Measurements from ENCODE around the gene SCRN2. TPM values are rescaled to one million over a fixed set of nuclear protein-coding genes. Genes with fewer than 3 reads are reported as not detected.

SCRN2 gene
- total and polyA plus RNA-seq, 2 donors (not counting 3 experiments of a cell fraction or from before 2014, with no cell fraction given): 31.7 to 48.9 TPM

DNA sequence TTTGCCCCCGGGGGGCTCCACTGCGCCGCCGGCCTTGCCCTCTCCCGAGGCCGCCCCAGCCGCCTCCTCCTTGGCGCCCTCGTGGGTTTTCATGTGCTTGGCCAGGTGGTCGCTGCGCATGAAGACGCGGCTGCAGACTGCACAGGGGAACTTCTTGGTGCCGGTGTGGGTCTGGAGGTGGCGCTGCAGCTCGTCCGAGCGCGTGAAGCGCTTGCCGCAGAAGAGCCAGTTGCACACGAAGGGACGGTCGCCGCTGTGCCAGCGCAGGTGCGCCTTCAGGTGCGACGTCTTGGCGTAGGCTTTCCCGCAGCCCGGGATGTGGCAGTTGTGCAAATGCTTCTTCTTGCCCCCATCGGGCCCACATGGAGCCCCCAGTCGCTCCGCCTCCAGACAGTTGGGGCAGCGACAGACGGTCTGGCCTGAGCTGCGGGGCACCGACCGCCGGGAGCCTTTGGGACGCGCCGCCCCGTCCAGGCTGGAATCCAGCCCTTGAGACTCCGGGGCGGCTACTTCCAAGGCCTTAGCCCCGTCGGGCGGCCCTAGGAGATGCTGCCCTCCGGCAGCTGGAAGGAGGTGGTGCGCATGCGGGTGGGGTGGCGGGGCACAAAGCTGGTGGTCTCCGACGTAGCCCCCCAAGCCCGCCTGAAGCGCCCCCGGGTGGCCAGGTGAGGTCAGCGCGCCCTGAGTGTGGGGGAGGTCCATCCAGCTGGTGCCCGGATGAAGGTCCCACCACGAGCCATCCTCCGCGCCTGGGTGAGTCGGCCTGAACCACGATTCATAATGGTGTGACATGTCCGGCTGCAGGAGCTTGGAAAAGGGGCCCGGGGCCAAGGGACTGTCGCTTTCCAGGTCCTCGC, 6.5 kb upstream of the SCRN2 start:
- Histone ChIP-seq H3K79me2 (ENCODE audit: control insufficient read depth, insufficient read depth, low read length) (no peaks in the 10 kb centered on the region), H3K27me3 (ENCODE audit: control insufficient read depth in 2 of 2, insufficient read depth in 2 of 2, low read length in 2 of 2) (peaks cover 1% of the 10 kb centered on the region in 2 experiments), H2AFZ (ENCODE audit: low read depth, low read length) (no peak overlapping the region), H3K9me1 (replicated peaks; ENCODE audit: control insufficient read depth, extremely low read depth, insufficient read depth, low read length) (no peaks in the 10 kb centered on the region), H4K20me1 (replicated peaks; ENCODE audit: control insufficient read depth, extremely low read depth, insufficient read depth, low read length) (no peaks in the 10 kb centered on the region), H3K4me3 (replicated peaks in 1 of 3; ENCODE audit: insufficient read depth in 1 of 3, low read depth in 1 of 3, low read length in 3 of 3) (no peak overlapping the region), H3K27ac (ENCODE audit: insufficient read depth, low read depth, low read length) (no peak overlapping the region), H3K9me3 (replicated peaks; ENCODE audit: control insufficient read depth, insufficient read depth, low read length) (no peaks in the 10 kb centered on the region), H3K4me2 (ENCODE audit: insufficient read depth, low read length) (no peak overlapping the region), H3K36me3 (ENCODE audit: control insufficient read depth in 2 of 2, extremely low read depth in 1 of 2, insufficient read depth in 2 of 2, low read length in 2 of 2) (no peaks in the 10 kb centered on the region), H3K4me1 (ENCODE audit: control insufficient read depth, extremely low read depth, insufficient read depth, low read length) (peaks cover 6% of the 10 kb centered on the region), H3K9ac (replicated peaks; ENCODE audit: extremely low read depth, insufficient read depth, low read length) (no peak overlapping the region)
- intact Hi-C loops (cut with micrococcal nuclease): no loop called here
- dilution Hi-C loops (cut with MboI; ENCODE audit: extremely low pct_ligation_motif_present, low sequenced_read_pairs): no loop called here
- TF ChIP-seq, protein P1, sequence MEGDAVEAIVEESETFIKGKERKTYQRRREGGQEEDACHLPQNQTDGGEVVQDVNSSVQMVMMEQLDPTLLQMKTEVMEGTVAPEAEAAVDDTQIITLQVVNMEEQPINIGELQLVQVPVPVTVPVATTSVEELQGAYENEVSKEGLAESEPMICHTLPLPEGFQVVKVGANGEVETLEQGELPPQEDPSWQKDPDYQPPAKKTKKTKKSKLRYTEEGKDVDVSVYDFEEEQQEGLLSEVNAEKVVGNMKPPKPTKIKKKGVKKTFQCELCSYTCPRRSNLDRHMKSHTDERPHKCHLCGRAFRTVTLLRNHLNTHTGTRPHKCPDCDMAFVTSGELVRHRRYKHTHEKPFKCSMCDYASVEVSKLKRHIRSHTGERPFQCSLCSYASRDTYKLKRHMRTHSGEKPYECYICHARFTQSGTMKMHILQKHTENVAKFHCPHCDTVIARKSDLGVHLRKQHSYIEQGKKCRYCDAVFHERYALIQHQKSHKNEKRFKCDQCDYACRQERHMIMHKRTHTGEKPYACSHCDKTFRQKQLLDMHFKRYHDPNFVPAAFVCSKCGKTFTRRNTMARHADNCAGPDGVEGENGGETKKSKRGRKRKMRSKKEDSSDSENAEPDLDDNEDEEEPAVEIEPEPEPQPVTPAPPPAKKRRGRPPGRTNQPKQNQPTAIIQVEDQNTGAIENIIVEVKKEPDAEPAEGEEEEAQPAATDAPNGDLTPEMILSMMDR (IDR thresholded peaks at IDR 0.05; ENCODE audit: extremely low read depth in 1 of 2, insufficient read depth in 1 of 2, low read depth in 1 of 2, low read length in 2 of 2): peak in 1 of 2 donors; percentile 11
- no peak for TF ChIP-seq FOS (IDR thresholded peaks at IDR 0.05; ENCODE audit: borderline replicate concordance, insufficient read depth, low read length)
- FAIRE-seq: no peak
- DNase-seq (ENCODE audit: low read depth, low spot score): no peak
- ChIA-PET POLR2A (no interaction called here), CTCF (interaction anchor here (0.5 to 10.2 kb wide), 6 partner anchors 8 to 171 kb away, joined by 3 to 367 read pairs (median 4); partner anchors contain the start of gene CDK5RAP3)
- no TSS peak for BruUV-seq (replicated peaks)

DNA sequence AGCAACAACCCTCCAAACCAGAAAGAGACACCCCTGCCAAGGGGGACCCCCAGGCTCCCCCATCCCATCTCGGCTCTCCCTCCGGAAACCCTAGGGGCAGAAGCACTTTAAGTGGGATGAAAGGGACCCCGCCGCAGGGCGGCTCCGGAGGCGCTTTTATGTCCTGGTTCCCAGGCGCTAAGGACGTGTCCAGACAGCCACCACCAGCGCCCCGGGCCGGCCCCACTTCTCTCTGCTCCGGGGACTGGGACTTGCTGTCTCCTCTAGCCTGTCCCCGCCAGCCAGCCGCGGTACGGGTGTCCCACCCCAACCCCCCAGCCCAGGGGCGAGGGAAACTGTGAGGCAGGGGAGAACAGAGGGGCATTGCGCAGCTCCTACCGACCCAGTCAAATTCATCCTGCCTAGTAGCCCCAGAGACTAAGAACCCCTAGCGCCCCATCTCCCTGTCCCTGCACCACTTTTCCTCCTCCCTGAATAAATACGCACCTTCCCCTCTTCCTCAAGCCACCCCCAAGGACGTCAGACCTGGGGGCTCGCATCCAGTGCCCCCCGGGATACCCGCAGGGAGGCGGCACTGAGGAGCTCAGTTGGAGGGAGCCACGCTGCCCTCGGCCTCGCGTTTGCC, 5.8 kb upstream of the SCRN2 start:
- dilution Hi-C loops (cut with MboI; ENCODE audit: extremely low pct_ligation_motif_present, low sequenced_read_pairs): no loop called here
- CTCF ChIA-PET: interaction anchor here (0.5 to 10.2 kb wide), 4 partner anchors 9 to 93 kb away, joined by 3 to 367 read pairs (median 26); no protein-coding TSS in a partner anchor
- no TSS peak for BruUV-seq (replicated peaks)
- no peak overlapping the region for H3K9ac ChIP-seq (replicated peaks; ENCODE audit: extremely low read depth, insufficient read depth, low read length)
- intact Hi-C loops (cut with micrococcal nuclease): no loop called here
- FAIRE-seq (no peak), DNase-seq (ENCODE audit: low read depth, low spot score) (no peak)
- peaks cover 6% of the 10 kb centered on the region for H3K4me1 ChIP-seq (ENCODE audit: control insufficient read depth, extremely low read depth, insufficient read depth, low read length)
- no peaks in the 10 kb centered on the region for H3K36me3 ChIP-seq (ENCODE audit: control insufficient read depth in 2 of 2, extremely low read depth in 1 of 2, insufficient read depth in 2 of 2, low read length in 2 of 2)
- H2AFZ ChIP-seq (ENCODE audit: low read depth, low read length): no peak overlapping the region
- no peak overlapping the region for H3K4me3 ChIP-seq (replicated peaks in 1 of 3; ENCODE audit: insufficient read depth in 1 of 3, low read depth in 1 of 3, low read length in 3 of 3)
- POLR2A ChIA-PET: no interaction called here
- H3K4me2 ChIP-seq (ENCODE audit: insufficient read depth, low read length): no peak overlapping the region
- no peaks in the 10 kb centered on the region for H3K9me3 ChIP-seq (replicated peaks; ENCODE audit: control insufficient read depth, insufficient read depth, low read length)
- no peaks in the 10 kb centered on the region for H3K9me1 ChIP-seq (replicated peaks; ENCODE audit: control insufficient read depth, extremely low read depth, insufficient read depth, low read length)
- no peaks in the 10 kb centered on the region for H3K27me3 ChIP-seq (ENCODE audit: control insufficient read depth in 2 of 2, insufficient read depth in 2 of 2, low read length in 2 of 2)
- H4K20me1 ChIP-seq (replicated peaks; ENCODE audit: control insufficient read depth, extremely low read depth, insufficient read depth, low read length): no peaks in the 10 kb centered on the region
- TF ChIP-seq FOS (IDR thresholded peaks at IDR 0.05; ENCODE audit: borderline replicate concordance, insufficient read depth, low read length) (no peak), POLR2A (IDR thresholded peaks at IDR 0.05; ENCODE audit: low read depth, low read length) (no peak), GATA2 (IDR thresholded peaks at IDR 0.05; ENCODE audit: insufficient read depth, insufficient read length, low read depth, low read length) (no peak), JUN (IDR thresholded peaks at IDR 0.05; ENCODE audit: borderline replicate concordance, insufficient read depth, insufficient read length, low read depth) (no peak), POLR2AphosphoS5 (IDR thresholded peaks at IDR 0.05; ENCODE audit: insufficient read depth, low read depth, low read length) (no peak)
- TF ChIP-seq, protein P2, sequence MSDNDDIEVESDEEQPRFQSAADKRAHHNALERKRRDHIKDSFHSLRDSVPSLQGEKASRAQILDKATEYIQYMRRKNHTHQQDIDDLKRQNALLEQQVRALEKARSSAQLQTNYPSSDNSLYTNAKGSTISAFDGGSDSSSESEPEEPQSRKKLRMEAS (IDR thresholded peaks at IDR 0.05; ENCODE audit: insufficient read depth, insufficient read length): no peak
- TF ChIP-seq, protein P1 (IDR thresholded peaks at IDR 0.05; ENCODE audit: extremely low read depth in 1 of 2, insufficient read depth in 1 of 2, low read depth in 1 of 2, low read length in 2 of 2): no peak
- no peak overlapping the region for H3K27ac ChIP-seq (ENCODE audit: insufficient read depth, low read depth, low read length)
- no peaks in the 10 kb centered on the region for H3K79me2 ChIP-seq (ENCODE audit: control insufficient read depth, insufficient read depth, low read length)

All from endothelial cell of umbilical vein (primary cell).